ENCODE data around the gene TJP2. TPM values are rescaled to one million over a fixed set of nuclear protein-coding genes. Genes with fewer than 3 reads are reported as not detected.

TJP2 gene
- total RNA-seq, 2 donors from 2014 or later = 46.3 to 51.7 TPM

GRCh38 chr9:69253057-69253456, 79.0 kb downstream of the TJP2 start:
- TF ChIP-seq CTCF (IDR thresholded peaks at IDR 0.05) = no peak
- peak overlapping the region in 1 of 2 donors; percentile 27 for H3K27ac ChIP-seq
- DNase-seq (ENCODE audit: low spot score) = no peak
- H3K36me3 ChIP-seq = peaks cover 66% of the 10 kb centered on the region
- peaks cover 0 to 10% of the 10 kb centered on the region in 2 donors for H3K4me1 ChIP-seq
- H3K9me3 ChIP-seq = no peaks in the 10 kb centered on the region
- no peak overlapping the region for H3K4me3 ChIP-seq
- H3K27me3 ChIP-seq = no peaks in the 10 kb centered on the region

- H3K36me3 ChIP-seq = peaks cover 60% of the 10 kb centered on the region
- TF ChIP-seq CTCF (IDR thresholded peaks at IDR 0.05) = no peak
- no peak for DNase-seq (ENCODE audit: low spot score)
Observed at GRCh38 chr9:69254223-69254622, 80.1 kb downstream of the TJP2 start.

DNA sequence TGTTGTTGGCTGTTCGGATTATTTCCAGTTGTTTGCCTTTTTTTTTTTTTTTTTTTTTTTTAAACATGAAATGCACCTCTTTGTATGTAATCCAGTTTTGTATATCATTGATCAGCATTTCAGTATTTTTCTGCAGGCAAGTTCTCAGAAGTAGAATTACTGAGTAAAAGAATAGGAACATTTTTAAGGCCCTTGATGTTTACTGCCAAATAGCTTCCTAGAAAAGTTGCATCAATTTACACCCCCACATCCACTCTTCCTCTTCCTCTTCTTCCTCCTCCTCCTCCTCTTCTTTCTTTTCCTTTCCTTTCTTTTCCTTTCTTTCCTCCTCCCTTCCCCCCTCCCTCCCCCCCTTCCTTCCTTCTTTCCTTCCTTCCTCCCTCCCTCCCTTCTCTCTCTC, 81.5 kb downstream of the TJP2 start:
- peaks cover 0 to 10% of the 10 kb centered on the region in 2 donors for H3K4me1 ChIP-seq
- no peak for TF ChIP-seq CTCF (IDR thresholded peaks at IDR 0.05)
- no peaks in the 10 kb centered on the region for H3K27me3 ChIP-seq
- peaks cover 46% of the 10 kb centered on the region for H3K36me3 ChIP-seq
- H3K9me3 ChIP-seq = no peaks in the 10 kb centered on the region
- H3K27ac ChIP-seq = no peak overlapping the region
- no peak for DNase-seq (ENCODE audit: low spot score)
- H3K4me3 ChIP-seq = no peak overlapping the region

More at GRCh38 chr9:69254223-69254622, 80.1 kb downstream of the TJP2 start:
- Histone ChIP-seq H3K4me3 (no peak overlapping the region), H3K27ac (no peak overlapping the region), H3K4me1 (peaks cover 0 to 10% of the 10 kb centered on the region in 2 donors), H3K9me3 (no peaks in the 10 kb centered on the region), H3K27me3 (no peaks in the 10 kb centered on the region)

GRCh38 chr9:69258551-69258950, 84.5 kb downstream of the TJP2 start:
- DNase-seq (ENCODE audit: low spot score) = no peak
- Histone ChIP-seq H3K4me3 (no peak overlapping the region), H3K36me3 (peaks cover 17% of the 10 kb centered on the region), H3K27ac (no peak overlapping the region), H3K27me3 (no peaks in the 10 kb centered on the region), H3K9me3 (no peaks in the 10 kb centered on the region), H3K4me1 (no peaks in the 10 kb centered on the region)
- TF ChIP-seq CTCF (IDR thresholded peaks at IDR 0.05) = no peak

DNA sequence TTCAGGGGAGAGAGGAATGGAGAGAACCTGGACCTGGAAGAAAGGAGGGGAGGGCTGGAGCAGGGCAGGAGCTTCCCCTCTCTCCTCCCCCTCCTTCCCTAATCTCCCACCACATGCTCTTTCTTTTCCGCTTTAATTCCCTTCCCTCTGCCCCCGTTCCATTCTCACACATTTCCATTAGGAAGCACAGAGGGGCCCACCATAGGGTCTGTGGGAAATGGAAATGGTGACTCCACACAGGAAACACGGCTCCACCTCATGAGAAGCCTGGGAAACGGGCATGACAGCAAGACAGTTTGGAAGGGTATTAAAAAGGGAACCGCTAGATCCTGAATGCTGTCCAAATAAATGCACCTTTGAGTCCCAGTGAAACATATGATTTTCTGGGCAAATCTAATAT, 86.1 kb downstream of the TJP2 start:
- Histone ChIP-seq H3K36me3 (peaks cover under 1% of the 10 kb centered on the region), H3K9me3 (no peaks in the 10 kb centered on the region), H3K27me3 (no peaks in the 10 kb centered on the region), H3K4me1 (no peaks in the 10 kb centered on the region), H3K27ac (no peak overlapping the region), H3K4me3 (no peak overlapping the region)
- TF ChIP-seq CTCF (IDR thresholded peaks at IDR 0.05) = no peak
- DNase-seq (ENCODE audit: low spot score) = no peak

DNA sequence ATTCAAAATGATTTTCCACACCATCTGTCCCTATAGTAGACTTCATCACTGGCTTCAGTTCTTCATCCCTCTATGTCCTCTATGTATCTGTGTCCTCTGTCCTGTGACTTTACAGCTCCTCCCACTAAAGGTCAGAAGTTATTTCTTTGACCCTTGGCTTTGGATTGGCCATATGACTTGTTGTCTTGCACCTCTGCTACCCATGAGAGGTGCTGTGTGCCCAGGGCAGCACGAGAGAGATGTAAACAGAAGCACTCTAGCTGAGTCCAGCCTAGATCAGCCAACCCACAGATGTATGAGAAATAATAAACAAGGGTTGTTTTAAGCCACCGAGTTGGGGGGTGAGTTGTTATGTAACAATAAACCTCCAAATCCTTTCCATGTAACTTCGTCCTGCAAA, 87.6 kb downstream of the TJP2 start:
- DNase-seq (ENCODE audit: low spot score) = no peak
- Histone ChIP-seq H3K27ac (no peak overlapping the region), H3K4me1 (no peaks in the 10 kb centered on the region), H3K4me3 (no peak overlapping the region), H3K9me3 (no peaks in the 10 kb centered on the region), H3K36me3 (no peaks in the 10 kb centered on the region), H3K27me3 (no peaks in the 10 kb centered on the region)
- TF ChIP-seq CTCF (IDR thresholded peaks at IDR 0.05) = no peak
